ENCODE results near the gene CACNA1A. TPM values are rescaled to one million over a fixed set of nuclear protein-coding genes. Genes with fewer than 3 reads are reported as not detected.

The CACNA1A gene
- total and polyA plus RNA-seq, 2 of the 4 experiments (the other 2 are of a cell fraction) = 5.9 to 15.0 TPM

DNA sequence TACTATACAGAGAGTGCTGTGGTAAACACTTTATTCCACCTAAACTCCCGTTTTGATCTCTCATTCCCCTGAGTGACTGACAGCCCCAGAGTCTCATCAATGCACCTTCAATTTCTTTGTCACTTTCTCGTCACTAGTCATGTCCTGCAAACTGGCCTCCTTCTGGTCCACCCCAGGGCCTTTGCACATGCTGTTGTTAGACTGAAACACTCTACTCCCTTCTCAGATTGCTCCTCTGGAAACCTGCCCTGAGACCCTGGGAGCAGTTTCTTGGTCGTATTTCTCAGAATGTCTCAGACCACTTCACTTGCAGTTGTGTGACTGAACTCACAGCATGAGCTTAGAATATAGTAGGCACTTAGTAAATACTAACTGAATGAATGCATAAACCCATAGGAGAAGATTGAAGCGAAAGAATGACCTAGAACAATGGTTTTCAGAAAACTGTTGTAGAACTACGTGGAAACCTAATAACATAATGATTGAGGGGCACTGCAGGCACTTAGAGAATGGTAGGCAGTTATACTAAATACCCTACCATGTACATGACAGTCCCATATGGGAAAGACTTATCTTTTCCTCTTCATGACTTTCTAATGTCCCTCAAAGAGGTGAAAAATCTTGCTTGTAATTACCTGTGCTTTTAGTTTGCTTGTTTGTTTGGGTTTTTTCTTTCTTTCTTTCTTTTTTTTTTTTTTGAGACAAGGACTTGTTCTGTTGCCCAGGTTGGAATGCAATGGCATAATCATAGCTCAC is 211.3 kb downstream of the CACNA1A start:
- POLR2A ChIA-PET (ENCODE audit: unreplicated experiment) = no interaction called here
- intact Hi-C loops (cut with micrococcal nuclease) = no loop called here

More for the DNA sequence above, 211.3 kb downstream of the CACNA1A start:
- no peak overlapping the region for H4K91ac ChIP-seq (ENCODE audit: insufficient read depth, low read depth, low read length)
- DNase-seq (no peak), ATAC-seq (ENCODE audit: low read depth) (no peak)
- H3K4ac ChIP-seq (ENCODE audit: low read depth, low read length) = no peak overlapping the region
- H3K4me1 ChIP-seq (ENCODE audit: control insufficient read depth, insufficient read depth, low read length) = no peaks in the 10 kb centered on the region
- no peak overlapping the region for H3K18ac ChIP-seq (ENCODE audit: low read depth, low read length)
- H3K36me3 ChIP-seq (ENCODE audit: control insufficient read depth, insufficient read depth, low read length) = no peaks in the 10 kb centered on the region; the same call in 1 of the 2 replicates
- in situ Hi-C loops (cut with MboI; ENCODE audit: low sequenced_read_pairs) = loop anchor here (25.0 kb wide), 2 partner anchors 417 to 567 kb away; no protein-coding TSS in a partner anchor
- no peak overlapping the region for H3K23ac ChIP-seq (ENCODE audit: low read depth, low read length)
- H2BK5ac ChIP-seq (ENCODE audit: low read depth, low read length, poor library complexity, severe bottlenecking) = no peak overlapping the region
- no peak overlapping the region for H3K4me3 ChIP-seq (ENCODE audit: insufficient read depth, low read depth, low read length)
- H3K14ac ChIP-seq (replicated peaks; ENCODE audit: low read depth, low read length) = no peak overlapping the region
- H2AK9ac ChIP-seq (replicated peaks; ENCODE audit: low read depth, low read length, poor library complexity) = no peak overlapping the region
- H2BK20ac ChIP-seq (ENCODE audit: low read depth, low read length) = no peak overlapping the region
- H4K5ac ChIP-seq (ENCODE audit: low read depth, low read length) = no peak overlapping the region
- no TSS peak for BruUV-seq (replicated peaks)
- no peak overlapping the region for H2BK15ac ChIP-seq (ENCODE audit: low read depth, low read length)
- H3K9me3 ChIP-seq (ENCODE audit: control insufficient read depth, insufficient read depth, low read length) = no peaks in the 10 kb centered on the region
- H3K27ac ChIP-seq (ENCODE audit: insufficient read depth, low read length) = no peak overlapping the region
- no peak overlapping the region for H2BK120ac ChIP-seq (ENCODE audit: low read depth, low read length)
- no peak overlapping the region for H3K4me2 ChIP-seq (ENCODE audit: low read depth, low read length)
- H3K9me1 ChIP-seq (ENCODE audit: insufficient read depth, low read length) = no peaks in the 10 kb centered on the region
- no peaks in the 10 kb centered on the region for H3K79me1 ChIP-seq (ENCODE audit: low read depth in 1 of 2, low read length in 2 of 2)
- H3K9ac ChIP-seq (ENCODE audit: low read depth, low read length) = no peak overlapping the region
- WGBS, 2 experiments (ENCODE audit: extremely low coverage in 2 of 2, insufficient read length in 1 of 2) = 40% methylated on average over 1 of the region's 5 CpGs; no CpG with 5 or more reads in 1 of the 2 experiments
- CTCF ChIA-PET = no interaction called here
- H4K20me1 ChIP-seq (ENCODE audit: insufficient read depth, low read length) = no peaks in the 10 kb centered on the region
- H4K8ac ChIP-seq (ENCODE audit: low read depth in 2 of 2, low read length in 2 of 2) = no peak overlapping the region
- H2AK5ac ChIP-seq (ENCODE audit: low read depth, low read length) = no peak overlapping the region
- H3K27me3 ChIP-seq (ENCODE audit: control insufficient read depth, insufficient read depth, low read length) = no peaks in the 10 kb centered on the region
- no peak overlapping the region for H2AFZ ChIP-seq (replicated peaks; ENCODE audit: low read length, poor library complexity)
- TF ChIP-seq CEBPB (IDR thresholded peaks at IDR 0.05; ENCODE audit: low read depth, low read length) (no peak), FOS (IDR thresholded peaks at IDR 0.05; ENCODE audit: low read depth, low read length) (no peak), RCOR1 (IDR thresholded peaks at IDR 0.05; ENCODE audit: insufficient replicate concordance, low read length) (no peak), BHLHE40 (IDR thresholded peaks at IDR 0.05; ENCODE audit: low read depth, low read length) (no peak), RFX5 (IDR thresholded peaks at IDR 0.05; ENCODE audit: low read depth, low read length) (no peak), CHD1 (IDR thresholded peaks at IDR 0.05; ENCODE audit: low read depth, low read length) (no peak), RAD21 (IDR thresholded peaks at IDR 0.05; ENCODE audit: low read length) (no peak), MAFK (IDR thresholded peaks at IDR 0.05; ENCODE audit: low read depth, low read length) (no peak)
- TF ChIP-seq, protein P1, sequence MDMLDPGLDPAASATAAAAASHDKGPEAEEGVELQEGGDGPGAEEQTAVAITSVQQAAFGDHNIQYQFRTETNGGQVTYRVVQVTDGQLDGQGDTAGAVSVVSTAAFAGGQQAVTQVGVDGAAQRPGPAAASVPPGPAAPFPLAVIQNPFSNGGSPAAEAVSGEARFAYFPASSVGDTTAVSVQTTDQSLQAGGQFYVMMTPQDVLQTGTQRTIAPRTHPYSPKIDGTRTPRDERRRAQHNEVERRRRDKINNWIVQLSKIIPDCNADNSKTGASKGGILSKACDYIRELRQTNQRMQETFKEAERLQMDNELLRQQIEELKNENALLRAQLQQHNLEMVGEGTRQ (IDR thresholded peaks at IDR 0.05; ENCODE audit: low read depth, low read length) = no peak
- H3K56ac ChIP-seq (ENCODE audit: extremely low read depth, insufficient read depth, low read length) = no peak overlapping the region
- dilution Hi-C loops (cut with HindIII; ENCODE audit: low sequenced_read_pairs, unreplicated experiment) = no loop called here

Data from IMR-90 (cell line).